22Rv1 (cell line): Measurements from ENCODE around the gene DHX16.

Source experiments
- ZFX ChIP-seq: fragments of 450-650 bp; IDR thresholded peaks from 2 replicates; pipeline ENCODE4 v1.6.1; 2017; ENCODE audit warnings: antibody characterized with exemption, borderline replicate concordance
- TF ChIP-seq, protein P1 (sequence below): fragments of 450-650 bp; IDR thresholded peaks from 2 replicates; pipeline ENCODE4 v1.5.1; 2017; ENCODE audit warnings: mild to moderate bottlenecking

- TF ChIP-seq, protein P1, sequence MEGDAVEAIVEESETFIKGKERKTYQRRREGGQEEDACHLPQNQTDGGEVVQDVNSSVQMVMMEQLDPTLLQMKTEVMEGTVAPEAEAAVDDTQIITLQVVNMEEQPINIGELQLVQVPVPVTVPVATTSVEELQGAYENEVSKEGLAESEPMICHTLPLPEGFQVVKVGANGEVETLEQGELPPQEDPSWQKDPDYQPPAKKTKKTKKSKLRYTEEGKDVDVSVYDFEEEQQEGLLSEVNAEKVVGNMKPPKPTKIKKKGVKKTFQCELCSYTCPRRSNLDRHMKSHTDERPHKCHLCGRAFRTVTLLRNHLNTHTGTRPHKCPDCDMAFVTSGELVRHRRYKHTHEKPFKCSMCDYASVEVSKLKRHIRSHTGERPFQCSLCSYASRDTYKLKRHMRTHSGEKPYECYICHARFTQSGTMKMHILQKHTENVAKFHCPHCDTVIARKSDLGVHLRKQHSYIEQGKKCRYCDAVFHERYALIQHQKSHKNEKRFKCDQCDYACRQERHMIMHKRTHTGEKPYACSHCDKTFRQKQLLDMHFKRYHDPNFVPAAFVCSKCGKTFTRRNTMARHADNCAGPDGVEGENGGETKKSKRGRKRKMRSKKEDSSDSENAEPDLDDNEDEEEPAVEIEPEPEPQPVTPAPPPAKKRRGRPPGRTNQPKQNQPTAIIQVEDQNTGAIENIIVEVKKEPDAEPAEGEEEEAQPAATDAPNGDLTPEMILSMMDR = no peak
- no peak for TF ChIP-seq ZFX
These were observed 26.2 kb downstream of the DHX16 start, which contains the start of gene C6orf136 for GRCh38 chr6:30646450-30647241.
